ENCODE measurements around the gene CDCP1. TPM values are rescaled to one million over a fixed set of nuclear protein-coding genes. Genes with fewer than 3 reads are reported as not detected.
A peak's percentile ranks its signal among the peaks of the same experiment; 100 is the strongest.

CDCP1 gene
- total and polyA plus RNA-seq, 2 donors (not counting 1 experiment from before 2014, with no cell fraction given), result not detected

- peaks cover 18% of the 10 kb centered on the region for H3K27me3 Mint-ChIP-seq
- H4K20me1 ChIP-seq (ENCODE audit: control insufficient read depth, insufficient read depth, low read length, poor library complexity, severe bottlenecking), result no peaks in the 10 kb centered on the region
- no peaks in the 10 kb centered on the region for H3K9me3 Mint-ChIP-seq (ENCODE audit: insufficient read depth)
- H3K36me3 ChIP-seq (replicated peaks in 1 of 2; ENCODE audit: control extremely low read depth in 1 of 2, control insufficient read depth in 1 of 2, extremely low read depth in 1 of 2, insufficient read depth in 2 of 2, low read length in 1 of 2), result no peaks in the 10 kb centered on the region
- H3K27ac Mint-ChIP-seq, result no peak overlapping the region
- H3K27me3 ChIP-seq (replicated peaks in 1 of 4; ENCODE audit: control extremely low read depth in 1 of 4, control insufficient read depth in 3 of 4, insufficient read depth in 4 of 4, low read length in 3 of 4), result peaks cover 0 to 30% (median 9%) of the 10 kb centered on the region in 4 experiments
- H3K4me3 Mint-ChIP-seq, result peak overlapping the region; percentile 63
- CTCF ChIA-PET, result interaction anchor here (0.6 to 2.9 kb wide), 9 partner anchors 8 to 624 kb away, joined by 3 to 11 read pairs (median 4); no protein-coding TSS in a partner anchor
- H3K9ac ChIP-seq (ENCODE audit: low read length), result no peak overlapping the region
- H3K27ac ChIP-seq (ENCODE audit: low read length in 2 of 2), result no peak overlapping the region
- intact Hi-C loops (cut with micrococcal nuclease), result loop anchor here (2.0 kb wide), 1 partner anchor 463 kb away; no protein-coding TSS in a partner anchor
- POLR2A ChIA-PET, result interaction anchor here (0.8 kb wide), 1 partner anchor 903 kb away, joined by 5 read pairs; no protein-coding TSS in a partner anchor
- H3K79me2 ChIP-seq (ENCODE audit: control insufficient read depth, insufficient read depth, low read length), result no peaks in the 10 kb centered on the region
- WGBS (ENCODE audit: insufficient coverage), result 35% methylated on average over 60 of the region's 64 CpGs
- H3K4me1 Mint-ChIP-seq, result peaks cover 23% of the 10 kb centered on the region
- TF ChIP-seq CTCF (IDR thresholded peaks at IDR 0.05) (no peak), EZH2 (IDR thresholded peaks at IDR 0.05; ENCODE audit: borderline replicate concordance, insufficient read depth, low read depth, low read length, poor library complexity, severe bottlenecking) (no peak)
- peak overlapping the region; percentile 55 for H2AFZ ChIP-seq (ENCODE audit: insufficient read depth, low read depth, low read length, poor library complexity, severe bottlenecking)
- H3K4me2 ChIP-seq (replicated peaks; ENCODE audit: low read depth, low read length, poor library complexity, severe bottlenecking), result peak overlapping the region; percentile 65
- H3K4me1 ChIP-seq (ENCODE audit: control insufficient read depth in 2 of 2, insufficient read depth in 2 of 2, low read length in 2 of 2), result peaks cover 18 to 20% of the 10 kb centered on the region in 2 donors
- no peak for ATAC-seq (ENCODE audit: low read depth)
- peak; percentile 31 for DNase-seq
- H3K4me3 ChIP-seq (ENCODE audit: control extremely low read depth in 1 of 5, extremely low read depth in 1 of 5, insufficient read depth in 1 of 5, low read depth in 2 of 5, low read length in 4 of 5), result no peak overlapping the region
- peaks cover 0 to 5% (median 0%) of the 10 kb centered on the region in 3 donors for H3K9me3 ChIP-seq (ENCODE audit: control extremely low read depth in 1 of 3, control insufficient read depth in 2 of 3, insufficient read depth in 1 of 3, low read length in 2 of 3)
These were observed 110.5 kb downstream of the CDCP1 start for GRCh38 chr3:45035441-45036301.
